ENCODE measurements around the gene C20orf202.

DNA sequence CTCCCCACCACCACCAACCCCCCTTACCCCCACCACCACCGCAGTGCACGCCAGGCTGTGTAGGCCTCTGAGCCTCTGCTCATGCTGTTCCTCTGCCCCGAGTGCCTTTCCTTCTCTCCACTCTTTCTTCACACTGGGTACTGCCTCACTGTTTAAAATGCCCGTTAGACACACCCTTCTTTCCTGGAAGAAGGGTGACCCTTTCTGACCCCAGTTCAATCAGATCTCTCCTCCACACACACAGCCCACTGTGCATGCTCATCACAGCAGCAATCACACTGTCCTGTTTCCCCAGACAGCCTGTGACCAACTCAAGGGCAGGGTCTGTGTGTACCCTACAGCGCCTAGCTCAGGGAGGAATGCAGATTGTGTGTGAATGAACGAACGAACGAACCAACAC, 28.5 kb upstream of the C20orf202 start:
- TF ChIP-seq, protein P1, sequence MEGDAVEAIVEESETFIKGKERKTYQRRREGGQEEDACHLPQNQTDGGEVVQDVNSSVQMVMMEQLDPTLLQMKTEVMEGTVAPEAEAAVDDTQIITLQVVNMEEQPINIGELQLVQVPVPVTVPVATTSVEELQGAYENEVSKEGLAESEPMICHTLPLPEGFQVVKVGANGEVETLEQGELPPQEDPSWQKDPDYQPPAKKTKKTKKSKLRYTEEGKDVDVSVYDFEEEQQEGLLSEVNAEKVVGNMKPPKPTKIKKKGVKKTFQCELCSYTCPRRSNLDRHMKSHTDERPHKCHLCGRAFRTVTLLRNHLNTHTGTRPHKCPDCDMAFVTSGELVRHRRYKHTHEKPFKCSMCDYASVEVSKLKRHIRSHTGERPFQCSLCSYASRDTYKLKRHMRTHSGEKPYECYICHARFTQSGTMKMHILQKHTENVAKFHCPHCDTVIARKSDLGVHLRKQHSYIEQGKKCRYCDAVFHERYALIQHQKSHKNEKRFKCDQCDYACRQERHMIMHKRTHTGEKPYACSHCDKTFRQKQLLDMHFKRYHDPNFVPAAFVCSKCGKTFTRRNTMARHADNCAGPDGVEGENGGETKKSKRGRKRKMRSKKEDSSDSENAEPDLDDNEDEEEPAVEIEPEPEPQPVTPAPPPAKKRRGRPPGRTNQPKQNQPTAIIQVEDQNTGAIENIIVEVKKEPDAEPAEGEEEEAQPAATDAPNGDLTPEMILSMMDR (IDR thresholded peaks at IDR 0.05; ENCODE audit: borderline replicate concordance, extremely low read depth, low read length, poor library complexity, severe bottlenecking): no peak
- TF ChIP-seq EZH2 (IDR thresholded peaks at IDR 0.05; ENCODE audit: borderline replicate concordance, low read depth, low read length, severe bottlenecking): no peak

All from DND-41 (cell line).